Lung microvascular endothelial cell (primary cell): ENCODE measurements around the gene DLD. TPM values are rescaled to one million over a fixed set of nuclear protein-coding genes. Genes with fewer than 3 reads are reported as not detected.
"Not testable (repeated sequence)": the region's sequence is repeated elsewhere in the genome, so short reads cannot be mapped to it uniquely, and the experiment has no call there.

Experiments used
- DNase-seq, 2 donors: peaks; one replicate each; pipeline versions ENCODE4 v3.0.0 to v3.0.0-alpha.2; 2010; ENCODE audit warnings: low read depth in 2 of 2
- total RNA-seq: library from RNA; depleted of rRNA; stranded (reverse); fragments of >200 nt; gene quantifications from 2 replicates; pipeline ENCODE4 v1.2.1, GENCODE V29; 2014

The DLD gene
- total RNA-seq, 1 donor from 2014 or later = 39.3 TPM

GRCh38 chr7:107874111-107874510 is 16.9 kb upstream of the DLD start:
- DNase-seq = no peak

- DNase-seq = peak; percentile 67 to 72
These were observed 16.2 kb upstream of the DLD start for GRCh38 chr7:107874605-107875446.

- DNase-seq = no peak
These were observed 14.1 kb upstream of the DLD start for GRCh38 chr7:107876916-107877315.

- DNase-seq = no peak
These were observed 13.1 kb upstream of the DLD start for GRCh38 chr7:107877731-107878382.

GRCh38 chr7:107878636-107879035 is 12.3 kb upstream of the DLD start:
- DNase-seq = peak in 1 of 2 donors; percentile 26

GRCh38 chr7:107879400-107880035 is 11.5 kb upstream of the DLD start:
- peak; percentile 76 to 79 for DNase-seq

- DNase-seq = no peak
These were observed 8.2 kb upstream of the DLD start for GRCh38 chr7:107882766-107883165.

GRCh38 chr7:107884066-107884818 is 6.7 kb upstream of the DLD start:
- no peak for DNase-seq

GRCh38 chr7:107887827-107888226 is 3.2 kb upstream of the DLD start:
- not testable (repeated sequence) for DNase-seq

GRCh38 chr7:107889992-107890391 is 991 bp upstream of the DLD start:
- DNase-seq = no peak

- DNase-seq = no peak
These were observed 456 bp upstream of the DLD start for GRCh38 chr7:107890493-107890961.

- peak; percentile 35 to 63 for DNase-seq
These were observed 818 bp downstream of the DLD start for GRCh38 chr7:107891636-107892366.

GRCh38 chr7:107892367-107892741 is 1.4 kb downstream of the DLD start:
- not testable (repeated sequence) for DNase-seq

GRCh38 chr7:107898997-107899594 is 8.1 kb downstream of the DLD start:
- DNase-seq = no peak

- DNase-seq = no peak
These were observed 9.6 kb downstream of the DLD start for GRCh38 chr7:107900496-107901015.

GRCh38 chr7:107902381-107902780 is 11.4 kb downstream of the DLD start:
- no peak for DNase-seq

- DNase-seq = no peak
These were observed 16.8 kb downstream of the DLD start for GRCh38 chr7:107907790-107908189.

- no peak for DNase-seq
These were observed 18.5 kb downstream of the DLD start for GRCh38 chr7:107909445-107909844.

- no peak for DNase-seq
These were observed 21.0 kb downstream of the DLD start for GRCh38 chr7:107911981-107912380.

- no peak for DNase-seq
These were observed 22.9 kb downstream of the DLD start for GRCh38 chr7:107913851-107914250.
